HepG2 (cell line): ENCODE measurements around the gene ALDH4A1. TPM values are rescaled to one million over a fixed set of nuclear protein-coding genes. Genes with fewer than 3 reads are reported as not detected.

Source experiments
- AKNA ChIP-seq: sonication (generic); formaldehyde crosslinking; IDR thresholded peaks from 2 replicates; pipeline ENCODE4 v1.4.0; 2020; ENCODE audit warnings: missing genetic modification reagents, borderline replicate concordance
- CCAR2 ChIP-seq: fragments of 200-400 bp; formaldehyde crosslinking; optimal IDR thresholded peaks from 2 replicates; pipeline ENCODE3; 2018; ENCODE audit warnings: low read depth, mild to moderate bottlenecking, low read length, moderate library complexity
- EED ChIP-seq: sonication (generic); formaldehyde crosslinking; IDR thresholded peaks from 2 replicates; pipeline ENCODE4 v1.5.0; 2020; ENCODE audit warnings: mild to moderate bottlenecking, missing genetic modification reagents
- HDAC2 ChIP-seq: sonication (generic); formaldehyde crosslinking; IDR thresholded peaks from 2 replicates; pipeline ENCODE4 v1.4.0; 2020; ENCODE audit warnings: missing genetic modification reagents
- MXD1 ChIP-seq: sonication (generic); formaldehyde crosslinking; IDR thresholded peaks from 2 replicates; pipeline ENCODE4 v1.4.0; 2020; ENCODE audit warnings: mild to moderate bottlenecking, missing genetic modification reagents
- NCOA5 ChIP-seq: sonication (generic); formaldehyde crosslinking; IDR thresholded peaks from 2 replicates; pipeline ENCODE4 v1.4.0; 2020; ENCODE audit warnings: missing genetic modification reagents
- NFYB ChIP-seq: sonication (generic); formaldehyde crosslinking; IDR thresholded peaks from 2 replicates; pipeline ENCODE4 v1.4.0; 2020; ENCODE audit warnings: missing genetic modification reagents
- SNAPC4 ChIP-seq: sonication (generic); formaldehyde crosslinking; IDR thresholded peaks from 2 replicates; pipeline ENCODE4 v1.4.0; 2020; ENCODE audit warnings: mild to moderate bottlenecking, missing genetic modification reagents
- SUZ12 ChIP-seq: fragments of 150-350 bp; IDR thresholded peaks from 2 replicates; pipeline ENCODE4 v1.6.1; 2014; ENCODE audit warnings: low read depth, low read length
- ZBTB43 ChIP-seq: sonication (generic); formaldehyde crosslinking; conservative IDR thresholded peaks from 2 replicates; pipeline ENCODE4 v1.4.0; 2020; ENCODE audit warnings: missing genetic modification reagents
- ZEB1 ChIP-seq: IDR thresholded peaks from 2 replicates; pipeline ENCODE4 v1.6.1; 2012; ENCODE audit warnings: mild to moderate bottlenecking, low read depth, inconsistent platforms; ENCODE audit not compliant: insufficient replicate concordance
- ZNF3 ChIP-seq: IDR thresholded peaks from 2 replicates; pipeline ENCODE4 v1.7.0; 2017; ENCODE audit warnings: inconsistent platforms
- ZNF383 ChIP-seq: sonication (generic); formaldehyde crosslinking; IDR thresholded peaks from 2 replicates; pipeline ENCODE4 v1.4.0; 2020; ENCODE audit warnings: missing genetic modification reagents, mild to moderate bottlenecking, borderline replicate concordance
- ZNF451 ChIP-seq: sonication (generic); formaldehyde crosslinking; IDR thresholded peaks from 2 replicates; pipeline ENCODE4 v1.5.0; 2020; ENCODE audit warnings: mild to moderate bottlenecking, missing genetic modification reagents
- ZNF576 ChIP-seq: sonication (generic); formaldehyde crosslinking; IDR thresholded peaks from 2 replicates; pipeline ENCODE4 v1.4.0; 2020; ENCODE audit warnings: mild to moderate bottlenecking, missing genetic modification reagents
- ZNF83 ChIP-seq: sonication (generic); formaldehyde crosslinking; IDR thresholded peaks from 2 replicates; pipeline ENCODE4 v1.4.0; 2020; ENCODE audit warnings: missing genetic modification reagents, mild to moderate bottlenecking, borderline replicate concordance
- polyA plus RNA-seq, 8 experiments: library from polyadenylated mRNA; depleted of rRNA in 3 of 8; stranded (reverse) in 7 of 8; unstranded in 1 of 8; fragments of >200 nt; fragmentation: Illumina TruSeq in 4 of 8; extraction: Trizol in 4 of 8; gene quantifications; 2 replicates each; pipeline versions ENCODE4 v1.2.1 to v1.2.3, GENCODE V29; 2011 to 2016; ENCODE audit warnings: low read depth in 4 of 8, missing spikeins in 1 of 8, mixed read lengths in 1 of 8; ENCODE audit not compliant: insufficient read depth in 1 of 8
- total RNA-seq, 5 experiments: library from RNA; depleted of rRNA; stranded (reverse); fragments of >200 nt; fragmentation: Illumina TruSeq; extraction: Trizol; gene quantifications; 2 replicates each; pipeline ENCODE4 v1.2.3, GENCODE V29; 2016; ENCODE audit warnings: low read depth in 1 of 5

Gene ALDH4A1
- total and polyA plus RNA-seq, 2 of the 13 experiments (the other 11 are each of a cell fraction or from before 2014, with no cell fraction given): 76.4 to 240 TPM

- TF ChIP-seq MXD1 (CRISPR knock-in tag): no peak
- TF ChIP-seq SUZ12: no peak
- TF ChIP-seq ZNF451 (CRISPR knock-in tag): no peak
- TF ChIP-seq ZBTB43 (CRISPR knock-in tag): peak; percentile 58
- 0 out of 2 replicates have a peak, but pooled peaks have one; percentile 15 for TF ChIP-seq ZNF83 (CRISPR knock-in tag)
- TF ChIP-seq SNAPC4 (CRISPR knock-in tag): no peak
- no peak for TF ChIP-seq EED (CRISPR knock-in tag)
- no peak for TF ChIP-seq AKNA (CRISPR knock-in tag)
- TF ChIP-seq ZNF3: no peak
- TF ChIP-seq ZNF383: no peak
- peak; percentile 18 for TF ChIP-seq ZEB1
- TF ChIP-seq CCAR2: no peak
- TF ChIP-seq HDAC2 (CRISPR knock-in tag): peak; percentile 94
- no peak for TF ChIP-seq ZNF576 (CRISPR knock-in tag)
- TF ChIP-seq NCOA5 (CRISPR knock-in tag): no peak
- no peak for TF ChIP-seq NFYB (CRISPR knock-in tag)
Observed at GRCh38 chr1:18901147-18901951, 1.0 kb downstream of the ALDH4A1 start (continued).
